NCI-H526 treated with DMSO at 0.1 percent for 48 hours (cell line): ENCODE measurements around the gene CCDC34.
"Not testable (repeated sequence)": the region's sequence is repeated elsewhere in the genome, so short reads cannot be mapped to it uniquely, and the experiment has no call there.

ENCODE experiments used
- DNase-seq: peaks from one replicate; lab custom pipeline; 2025; lab: John Stamatoyannopoulos, UW

Gene CCDC34

GRCh38 chr11:27322196-27322595 lies 40.8 kb downstream of the CCDC34 start:
- DNase-seq: not testable (repeated sequence)

DNA sequence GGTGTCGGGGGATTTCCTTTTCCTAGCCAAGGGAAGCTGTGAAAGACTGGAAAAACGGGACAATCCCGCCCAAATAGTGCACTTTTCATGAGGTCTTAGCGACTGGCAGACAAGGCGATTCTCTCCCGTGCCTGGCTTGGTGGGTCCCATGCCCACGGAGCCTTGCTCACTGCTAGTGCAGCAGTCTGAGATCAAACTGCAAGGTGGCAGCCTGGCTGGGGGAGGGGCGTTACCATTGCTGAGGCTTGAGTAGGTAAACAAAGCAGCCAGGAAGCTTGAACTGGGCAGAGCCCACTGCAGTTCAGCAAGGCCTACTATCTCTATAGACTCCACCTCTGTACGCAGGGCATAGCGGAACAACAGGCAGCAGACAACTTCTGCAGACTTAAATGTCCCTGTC lies 41.7 kb downstream of the CCDC34 start:
- DNase-seq: not testable (repeated sequence)

GRCh38 chr11:27319072-27319471 lies 43.9 kb downstream of the CCDC34 start:
- DNase-seq: no peak

- no peak for DNase-seq
Observed at GRCh38 chr11:27317751-27318150, 45.3 kb downstream of the CCDC34 start.

DNA sequence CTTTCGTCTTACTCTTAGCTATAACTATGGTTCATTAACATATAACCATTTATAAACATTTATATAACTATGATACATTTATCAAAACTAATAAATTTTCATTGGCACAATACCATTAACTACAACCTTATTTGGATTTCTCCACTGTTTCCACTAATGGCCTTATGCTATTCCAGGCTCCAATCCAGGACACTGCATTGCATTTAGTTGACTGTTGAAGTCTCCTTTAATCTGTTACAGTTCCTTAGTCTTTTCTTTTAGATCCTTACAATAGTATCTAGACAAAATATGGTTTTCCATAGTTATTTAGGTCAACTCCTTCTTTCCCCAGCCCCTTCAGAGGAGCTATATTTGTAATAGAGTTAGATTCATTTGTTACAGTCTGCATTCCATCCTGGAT lies 47.2 kb downstream of the CCDC34 start:
- no peak for DNase-seq

- DNase-seq: no peak
Observed at GRCh38 chr11:27313157-27313821, 49.7 kb downstream of the CCDC34 start.

DNA sequence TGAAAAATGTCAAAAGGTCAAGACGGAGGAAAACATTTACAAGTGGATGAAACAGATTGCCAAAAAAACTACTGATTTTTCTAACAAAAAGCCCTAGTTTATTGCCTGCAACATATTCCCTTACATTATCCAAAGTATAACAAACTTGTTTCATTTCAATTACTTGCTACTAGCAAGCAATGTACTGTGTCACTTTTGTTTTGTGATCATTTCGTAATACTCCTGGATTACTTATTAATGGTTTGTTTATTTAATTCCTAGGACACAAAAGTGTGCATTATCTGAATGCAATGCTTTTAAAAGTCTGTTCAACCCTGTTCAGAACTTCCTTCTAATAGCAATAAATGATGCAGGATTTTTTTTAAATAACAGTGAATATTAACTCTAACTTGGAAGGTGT lies 50.9 kb downstream of the CCDC34 start:
- DNase-seq: no peak

GRCh38 chr11:27310707-27311106 lies 52.3 kb downstream of the CCDC34 start:
- no peak for DNase-seq

DNA sequence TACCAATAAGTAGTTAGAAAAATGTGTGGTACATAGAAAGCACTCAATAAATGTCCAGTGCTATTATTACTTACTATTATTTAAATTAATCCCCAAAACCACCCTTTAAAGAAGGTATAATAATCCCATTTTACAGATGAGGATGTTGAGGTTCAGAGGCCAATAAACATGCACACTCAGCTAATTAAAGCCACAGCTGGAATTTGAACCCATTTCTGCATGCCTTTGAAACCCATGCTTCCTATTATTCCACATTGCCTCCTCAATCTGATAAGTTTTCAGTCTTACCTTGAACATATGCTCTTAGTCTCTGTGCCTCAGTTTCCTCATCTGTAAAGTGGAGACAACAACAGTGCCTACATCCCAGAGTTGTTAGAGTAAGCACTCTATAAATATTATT lies 52.8 kb downstream of the CCDC34 start:
- no peak for DNase-seq

DNA sequence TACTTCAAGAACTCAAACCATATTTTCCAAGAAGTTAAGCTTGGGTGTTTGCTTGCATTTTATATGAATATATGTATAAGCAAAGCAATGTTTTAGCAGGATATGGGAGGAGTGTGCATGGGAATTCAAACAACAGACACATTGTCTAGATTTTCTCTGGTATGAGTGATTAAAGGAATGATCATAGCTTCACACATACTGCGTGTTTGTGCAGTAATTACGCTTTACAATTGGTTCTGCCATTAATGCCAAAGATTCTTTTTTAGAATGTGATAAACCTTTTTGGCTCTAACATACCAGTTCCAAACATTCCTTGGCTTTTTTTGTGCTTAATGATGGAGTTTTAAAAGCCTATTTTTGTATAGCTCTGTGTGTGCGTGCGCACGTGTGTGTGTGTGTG lies 54.0 kb downstream of the CCDC34 start:
- no peak for DNase-seq

GRCh38 chr11:27307232-27307631 lies 55.8 kb downstream of the CCDC34 start:
- DNase-seq: no peak

DNA sequence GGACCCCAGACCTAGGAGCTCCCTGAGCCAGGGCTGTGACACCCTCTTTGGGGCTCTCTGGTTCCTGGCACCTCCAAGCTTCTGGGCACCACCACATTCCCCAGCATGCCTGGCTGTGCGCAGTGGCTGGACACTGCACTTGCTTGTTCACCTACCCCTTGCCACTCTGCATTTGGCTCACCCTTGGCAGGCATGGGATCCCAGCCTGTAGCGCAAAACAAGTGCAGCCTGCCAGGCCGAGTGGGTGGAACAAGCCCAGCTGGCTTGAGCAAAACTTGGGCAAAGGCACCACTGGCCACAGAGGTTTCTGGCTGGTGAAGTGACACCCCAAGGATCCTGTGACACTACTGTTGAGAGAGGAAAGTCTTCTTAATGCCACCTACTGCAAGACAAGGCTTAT lies 57.3 kb downstream of the CCDC34 start:
- no peak for DNase-seq

DNA sequence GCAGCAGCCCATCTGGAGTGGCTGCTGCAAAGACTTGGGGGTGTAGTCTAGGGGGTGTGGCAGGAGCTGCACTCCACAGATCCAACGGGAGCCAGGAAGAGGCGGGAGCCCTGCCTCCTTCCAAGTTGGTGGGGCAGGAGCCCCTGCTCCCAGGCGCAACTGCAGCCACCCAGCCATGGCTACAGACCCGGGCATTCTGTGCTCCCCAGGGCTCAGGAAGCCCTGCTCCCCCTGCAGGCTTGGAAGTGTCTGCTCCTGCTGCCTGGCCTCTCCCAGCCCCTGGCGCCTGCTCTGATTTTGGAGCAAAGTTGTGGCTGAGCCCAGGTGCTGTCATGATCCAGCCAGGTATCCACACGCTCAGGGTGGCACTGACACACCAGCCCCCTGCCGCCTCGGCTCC lies 58.5 kb downstream of the CCDC34 start:
- no peak for DNase-seq

DNA sequence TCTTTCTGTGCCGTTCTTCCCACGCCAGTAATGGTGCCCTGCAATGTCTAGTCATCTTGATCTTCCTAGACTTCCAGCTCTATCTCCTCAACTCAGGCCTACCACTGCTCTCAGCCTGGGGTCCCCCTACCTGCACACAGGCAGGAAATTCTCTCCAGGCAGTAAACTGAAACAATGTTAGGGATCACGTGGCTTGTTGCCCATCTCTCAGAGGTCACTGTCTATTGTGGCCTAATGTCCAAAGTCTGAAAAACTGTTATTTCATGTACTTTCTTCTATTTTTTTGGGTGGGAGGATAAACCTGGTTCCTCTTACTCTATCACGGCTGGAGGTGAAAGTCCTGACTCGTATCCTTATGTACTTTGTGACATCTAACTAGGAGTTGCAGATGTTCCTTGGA lies 59.1 kb downstream of the CCDC34 start:
- DNase-seq: no peak

GRCh38 chr11:27300974-27301373 lies 62.0 kb downstream of the CCDC34 start:
- no peak for DNase-seq

DNA sequence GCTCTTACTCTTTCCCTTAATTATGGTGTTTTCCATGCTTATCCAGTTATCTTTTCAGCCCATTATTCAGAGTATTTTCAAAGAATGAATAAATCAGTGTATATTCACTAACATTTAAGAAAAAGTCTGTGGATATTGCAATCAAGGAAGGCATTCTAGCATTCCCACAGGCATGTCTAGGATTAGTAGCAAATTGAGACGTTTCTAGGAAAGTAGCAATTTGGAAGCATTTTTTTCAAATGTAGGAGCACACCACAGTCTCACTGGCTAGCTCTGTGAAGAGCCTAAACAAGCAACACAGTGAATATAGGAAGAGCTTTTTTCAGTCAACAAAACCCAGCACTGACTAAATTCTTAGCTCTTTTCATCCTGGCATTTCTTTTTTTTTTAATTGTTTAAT lies 65.4 kb downstream of the CCDC34 start:
- no peak for DNase-seq

- DNase-seq: peak; percentile 10
Observed at GRCh38 chr11:27296497-27296896, 66.5 kb downstream of the CCDC34 start.

DNA sequence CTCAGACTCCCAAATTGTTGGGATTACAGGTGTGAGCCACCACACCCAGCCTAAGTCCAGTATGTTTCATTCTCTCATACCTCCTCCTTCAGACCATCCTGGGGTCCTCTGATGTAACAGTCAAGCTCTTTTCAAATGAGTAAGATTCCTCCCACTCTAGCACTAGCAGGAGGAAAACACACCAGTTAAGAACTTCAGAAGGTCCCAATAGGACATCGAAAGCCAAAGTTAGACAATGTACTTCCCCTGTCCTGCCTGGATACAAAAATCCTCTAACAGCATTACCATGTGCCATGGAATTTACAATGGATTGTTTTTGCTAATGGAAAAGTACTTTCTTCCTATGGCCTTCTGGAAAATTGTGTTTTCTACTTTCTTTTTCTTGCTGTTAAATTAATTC lies 67.1 kb downstream of the CCDC34 start:
- no peak for DNase-seq

- no peak for DNase-seq
Observed at GRCh38 chr11:27294654-27295053, 68.4 kb downstream of the CCDC34 start.

- DNase-seq: no peak
Observed at GRCh38 chr11:27293515-27294417, 69.2 kb downstream of the CCDC34 start.

DNA sequence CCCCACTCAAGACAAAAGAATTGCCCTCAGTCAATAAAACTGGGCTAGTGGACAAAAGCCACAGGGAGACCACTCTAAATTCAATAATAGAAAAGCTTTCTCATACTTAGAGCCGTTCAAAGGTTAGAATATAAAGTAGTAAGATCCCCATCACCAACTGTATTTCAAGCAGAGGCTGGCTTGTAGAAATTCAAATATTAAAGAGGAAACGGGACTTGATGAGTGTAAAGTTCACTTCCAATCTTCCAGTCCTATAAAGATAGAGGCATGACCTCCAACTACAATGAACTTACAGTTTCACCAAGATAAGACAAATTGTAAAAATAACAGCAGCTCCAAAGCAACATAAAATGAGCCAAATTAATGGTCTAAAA lies 70.4 kb downstream of the CCDC34 start:
- DNase-seq: no peak

DNA sequence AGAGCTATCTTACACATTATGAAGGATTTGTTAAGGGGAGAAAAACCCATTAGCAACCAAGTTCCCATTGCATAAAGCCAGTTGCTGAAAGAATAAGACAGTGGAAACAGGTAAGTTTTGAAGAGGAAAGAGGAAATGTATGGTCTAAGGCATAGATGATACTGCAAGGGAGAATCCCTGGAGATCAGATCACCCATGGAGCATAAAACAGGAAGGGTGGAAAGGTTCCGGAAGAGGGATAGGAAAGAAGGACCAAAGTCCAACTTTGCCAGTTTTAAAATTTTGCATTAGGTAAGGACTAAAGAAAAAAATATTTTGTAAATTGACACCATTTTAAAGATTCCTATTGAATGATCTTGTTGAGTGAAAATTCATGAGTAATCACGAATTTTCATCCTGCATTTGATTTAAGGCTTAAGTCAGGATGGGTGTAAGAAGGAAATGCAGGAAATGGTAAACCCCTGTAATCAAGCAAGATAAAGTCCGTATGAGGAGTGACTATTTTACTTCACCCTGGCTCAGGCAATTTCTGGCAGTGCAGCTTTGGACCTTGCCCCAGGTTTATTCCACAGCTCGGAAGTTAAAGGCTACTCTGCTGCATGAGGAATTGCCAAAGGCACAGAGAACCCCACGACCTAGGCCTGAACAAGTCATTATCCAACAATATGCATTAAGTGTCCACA lies 70.9 kb downstream of the CCDC34 start:
- no peak for DNase-seq

- DNase-seq: no peak
Observed at GRCh38 chr11:27291302-27291889, 71.6 kb downstream of the CCDC34 start.
